HepG2 (cell line): ENCODE measurements around the gene MARF1. TPM values are rescaled to one million over a fixed set of nuclear protein-coding genes. Genes with fewer than 3 reads are reported as not detected.

ENCODE experiments used
- ATF5 ChIP-seq: sonication (generic); formaldehyde crosslinking; IDR thresholded peaks from 2 replicates; pipeline ENCODE4 v1.4.0; 2020; ENCODE audit warnings: mild to moderate bottlenecking, low read depth, missing genetic modification reagents
- BHLHE40 ChIP-seq: IDR thresholded peaks from 2 replicates; pipeline ENCODE4 v1.6.1; 2011; ENCODE audit warnings: low read length, improper control_type of control experiment
- DRAP1 ChIP-seq: IDR thresholded peaks from 2 replicates; pipeline ENCODE4 v1.6.1; 2016; ENCODE audit warnings: missing genetic modification reagents, missing compliant biosample characterization
- FUBP1 ChIP-seq: sonication (generic); formaldehyde crosslinking; IDR thresholded peaks from 2 replicates; pipeline ENCODE4 v1.5.1; 2020; ENCODE audit warnings: missing genetic modification reagents, mild to moderate bottlenecking, borderline replicate concordance
- HHEX ChIP-seq: IDR thresholded peaks from 2 replicates; pipeline ENCODE4 v1.6.1; 2016; ENCODE audit warnings: control low read depth
- JUNB ChIP-seq: sonication (generic); formaldehyde crosslinking; IDR thresholded peaks from 2 replicates; pipeline ENCODE4 v1.8.0; 2022; ENCODE audit warnings: missing genetic modification reagents, mild to moderate bottlenecking, borderline replicate concordance
- NFRKB ChIP-seq: fragments of 450-650 bp; IDR thresholded peaks from 2 replicates; pipeline ENCODE4 v1.6.1; 2017
- NR3C1 ChIP-seq: sonication (generic); formaldehyde crosslinking; IDR thresholded peaks from 2 replicates; pipeline ENCODE4 v1.4.0; 2020; ENCODE audit warnings: missing genetic modification reagents
- PATZ1 ChIP-seq: sonication (generic); formaldehyde crosslinking; IDR thresholded peaks from 2 replicates; pipeline ENCODE4 v1.4.0; 2020; ENCODE audit warnings: missing genetic modification reagents
- REL ChIP-seq: sonication (generic); formaldehyde crosslinking; conservative IDR thresholded peaks from 2 replicates; pipeline ENCODE4 v1.8.0; 2022; ENCODE audit warnings: mild to moderate bottlenecking, missing genetic modification reagents, moderate library complexity
- SMARCC2 ChIP-seq: fragments of 450-650 bp; IDR thresholded peaks from 2 replicates; pipeline ENCODE4 v1.6.1; 2017; ENCODE audit warnings: antibody characterized with exemption, mild to moderate bottlenecking
- TAF1 ChIP-seq: sonication (generic); formaldehyde crosslinking; IDR thresholded peaks from 2 replicates; pipeline ENCODE4 v1.4.0; 2020; ENCODE audit warnings: missing genetic modification reagents
- TFE3 ChIP-seq: IDR thresholded peaks from 2 replicates; pipeline ENCODE4 v1.6.1; 2016
- THRA ChIP-seq: sonication (generic); formaldehyde crosslinking; IDR thresholded peaks from 2 replicates; pipeline ENCODE4 v1.4.0; 2020; ENCODE audit warnings: missing genetic modification reagents, borderline replicate concordance
- TOPORS ChIP-seq: sonication (generic); formaldehyde crosslinking; IDR thresholded peaks from 2 replicates; pipeline ENCODE4 v1.8.0; 2023; ENCODE audit warnings: mild to moderate bottlenecking, missing genetic modification reagents
- ZBTB14 ChIP-seq: sonication (generic); formaldehyde crosslinking; IDR thresholded peaks from 2 replicates; pipeline ENCODE4 v1.4.0; 2020; ENCODE audit warnings: missing genetic modification reagents
- ZFP41 ChIP-seq: sonication (generic); formaldehyde crosslinking; IDR thresholded peaks from 2 replicates; pipeline ENCODE4 v1.4.0; 2020; ENCODE audit warnings: mild to moderate bottlenecking, missing genetic modification reagents, borderline replicate concordance
- ZNF547 ChIP-seq: sonication (generic); formaldehyde crosslinking; IDR thresholded peaks from 2 replicates; pipeline ENCODE4 v1.5.1; 2020; ENCODE audit warnings: mild to moderate bottlenecking, missing genetic modification reagents
- ZNF567 ChIP-seq: sonication (generic); formaldehyde crosslinking; IDR thresholded peaks from 2 replicates; pipeline ENCODE4 v1.8.1; 2023; ENCODE audit warnings: mild to moderate bottlenecking, missing genetic modification reagents, borderline replicate concordance
- ZNF607 ChIP-seq: sonication (generic); formaldehyde crosslinking; IDR thresholded peaks from 2 replicates; pipeline ENCODE4 v1.5.1; 2020; ENCODE audit warnings: missing genetic modification reagents, mild to moderate bottlenecking, borderline replicate concordance
- ZNF777 ChIP-seq: sonication (generic); formaldehyde crosslinking; IDR thresholded peaks from 2 replicates; pipeline ENCODE4 v1.4.0; 2020; ENCODE audit warnings: missing genetic modification reagents
- polyA plus RNA-seq, 8 experiments: library from polyadenylated mRNA; depleted of rRNA in 3 of 8; stranded (reverse) in 7 of 8; unstranded in 1 of 8; fragments of >200 nt; fragmentation: Illumina TruSeq in 4 of 8; extraction: Trizol in 4 of 8; gene quantifications; 2 replicates each; pipeline versions ENCODE4 v1.2.1 to v1.2.3, GENCODE V29; 2011 to 2016; ENCODE audit warnings: low read depth in 4 of 8, missing spikeins in 1 of 8, mixed read lengths in 1 of 8; ENCODE audit not compliant: insufficient read depth in 1 of 8
- total RNA-seq, 5 experiments: library from RNA; depleted of rRNA; stranded (reverse); fragments of >200 nt; fragmentation: Illumina TruSeq; extraction: Trizol; gene quantifications; 2 replicates each; pipeline ENCODE4 v1.2.3, GENCODE V29; 2016; ENCODE audit warnings: low read depth in 1 of 5

Gene MARF1
- total and polyA plus RNA-seq, 2 of the 13 experiments (the other 11 are each of a cell fraction or from before 2014, with no cell fraction given), result 8.7 to 20.7 TPM

GRCh38 chr16:15642557-15643047 lies 352 bp downstream of the MARF1 start (continued):
- TF ChIP-seq PATZ1, result peak; percentile 99
- TF ChIP-seq ZNF567 (CRISPR knock-in tag), result no peak
- peak; percentile 83 for TF ChIP-seq TAF1 (CRISPR knock-in tag)
- TF ChIP-seq REL, result no peak
- TF ChIP-seq ZFP41 (CRISPR knock-in tag), result peak; percentile 43; the same call in 1 of the 2 replicates
- peak; percentile 22; the same call in 1 of the 2 replicates for TF ChIP-seq TFE3 (CRISPR knock-in tag)
- TF ChIP-seq JUNB, result no peak
- TF ChIP-seq BHLHE40, result peak; percentile 68
- peak; percentile 69; the same call in 1 of the 2 replicates for TF ChIP-seq TOPORS (CRISPR knock-in tag)
- TF ChIP-seq ZBTB14, result no peak
- peak; percentile 64 for TF ChIP-seq ZNF607 (CRISPR knock-in tag)
- TF ChIP-seq SMARCC2, result no peak
- 0 out of 2 replicates have a peak, but pooled peaks have one; percentile 16 for TF ChIP-seq HHEX (CRISPR knock-in tag)
- peak; percentile 92 for TF ChIP-seq THRA
- TF ChIP-seq NFRKB, result no peak
- peak; percentile 75 for TF ChIP-seq ZNF777 (CRISPR knock-in tag)
- TF ChIP-seq ZNF547 (CRISPR knock-in tag), result peak; percentile 67; the same call in 1 of the 2 replicates
- TF ChIP-seq DRAP1 (CRISPR knock-in tag), result peak; percentile 64; the same call in 1 of the 2 replicates
- peak; percentile 61; the same call in 1 of the 2 replicates for TF ChIP-seq ATF5
- TF ChIP-seq NR3C1 (CRISPR knock-in tag), result no peak
- TF ChIP-seq FUBP1 (CRISPR knock-in tag), result no peak
